SK-MEL-5 (cell line): ENCODE measurements around the gene RAB39A. TPM values are rescaled to one million over a fixed set of nuclear protein-coding genes. Genes with fewer than 3 reads are reported as not detected.

ENCODE experiments used
- DNase-seq: peaks from one replicate; pipeline ENCODE4 v3.0.0-alpha.2; 2016; ENCODE audit warnings: low read depth, low spot score
- in situ Hi-C: cut with HindIII; loops from 2 replicates; pipeline ENCODE4 v1.10.0; 2016; ENCODE audit warnings: low sequenced_read_pairs, high pct_unique_total_duplicates, low pct_unique_long_range_greater_than_20kb
- total RNA-seq: library from RNA; depleted of rRNA; stranded (reverse); fragments of >200 nt; shearing (Covaris generic); gene quantifications from 2 replicates; pipeline ENCODE4 v1.2.3, GENCODE V29; 2014

The RAB39A gene
- total RNA-seq, 1 experiment from 2014 or later = 4.5 TPM

DNA sequence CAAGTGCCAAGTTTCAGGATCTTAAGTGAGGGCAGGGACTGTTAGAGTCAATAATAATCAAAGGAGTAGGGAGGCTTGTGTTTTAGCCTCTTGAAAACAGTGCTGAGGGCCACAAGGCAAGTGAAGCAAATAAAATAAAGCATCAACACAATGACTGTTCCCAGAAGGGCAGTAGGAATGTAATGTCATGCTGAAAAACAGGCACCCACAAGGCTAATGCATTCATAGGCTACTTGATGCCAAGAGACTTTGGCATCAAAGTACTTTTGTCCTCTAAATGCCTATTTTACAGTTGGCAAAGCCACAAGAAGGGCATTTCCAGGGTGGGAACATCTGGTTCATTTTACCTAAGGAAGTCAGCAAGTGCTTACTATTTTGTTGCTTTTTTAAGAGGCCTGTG lies 22.9 kb downstream of the RAB39A start:
- DNase-seq = no peak
- in situ Hi-C loops = no loop called here

DNA sequence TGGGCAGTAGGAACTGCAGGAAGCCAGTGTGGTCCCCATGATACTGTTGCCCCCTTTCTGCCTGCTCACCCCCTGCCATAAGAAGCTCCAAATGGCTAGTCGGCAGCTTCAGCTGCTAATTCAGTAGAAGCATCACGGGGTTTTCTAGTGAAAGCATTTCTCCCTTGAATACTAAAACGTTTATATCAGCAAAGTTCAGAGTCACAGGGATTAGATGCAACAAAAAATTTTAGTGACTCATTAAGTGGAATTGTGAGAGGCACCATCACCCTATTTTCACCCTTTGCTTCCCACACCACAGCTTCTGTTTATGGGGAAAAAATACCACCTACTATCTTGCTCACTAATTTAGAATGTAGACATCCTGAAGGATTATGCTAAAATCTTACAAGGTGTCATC lies 25.2 kb downstream of the RAB39A start:
- in situ Hi-C loops = no loop called here
- DNase-seq = no peak

DNA sequence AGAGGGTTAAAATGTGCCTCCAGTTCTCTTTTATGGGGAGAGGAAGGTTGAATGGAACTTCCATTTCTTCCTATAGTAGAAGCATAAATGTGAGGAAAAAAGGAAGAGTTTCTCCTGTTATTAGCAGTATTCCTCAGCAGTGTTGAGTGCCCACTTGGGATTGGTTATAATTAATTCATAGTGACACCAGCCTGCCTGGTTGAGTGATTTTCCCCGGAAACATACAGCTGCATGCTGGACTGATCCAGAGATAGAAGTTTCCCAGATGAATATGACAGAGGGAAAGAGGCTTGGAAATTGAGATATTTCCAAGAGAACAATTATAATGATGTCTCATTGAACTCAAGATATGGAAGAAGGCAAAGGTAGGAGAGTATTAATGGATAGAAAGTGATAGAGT lies 28.3 kb downstream of the RAB39A start:
- in situ Hi-C loops = no loop called here
- no peak for DNase-seq

DNA sequence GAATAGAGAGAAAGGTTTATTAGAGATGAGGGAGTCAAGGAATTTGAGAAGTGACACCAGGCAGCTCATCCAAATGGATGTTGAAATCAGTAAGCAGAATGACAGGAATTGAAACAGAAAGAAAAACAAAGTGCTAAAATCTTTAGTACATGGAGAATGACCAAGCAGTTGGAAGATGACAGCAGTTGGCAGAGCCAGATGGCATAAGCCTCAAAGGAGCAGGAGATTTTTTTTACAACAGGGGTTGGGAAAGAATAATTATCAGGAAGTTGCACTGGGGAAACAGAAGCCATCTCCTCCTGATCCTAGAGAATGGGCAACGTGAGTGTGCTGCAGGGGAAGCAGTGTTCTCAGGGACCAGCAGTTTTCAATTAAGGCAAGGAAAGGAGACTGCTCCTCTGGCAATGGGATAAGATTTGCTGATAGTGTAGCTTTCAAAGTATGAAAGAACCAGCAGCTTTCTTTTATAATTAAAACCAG lies 28.9 kb downstream of the RAB39A start:
- no peak for DNase-seq
- in situ Hi-C loops = no loop called here

DNA sequence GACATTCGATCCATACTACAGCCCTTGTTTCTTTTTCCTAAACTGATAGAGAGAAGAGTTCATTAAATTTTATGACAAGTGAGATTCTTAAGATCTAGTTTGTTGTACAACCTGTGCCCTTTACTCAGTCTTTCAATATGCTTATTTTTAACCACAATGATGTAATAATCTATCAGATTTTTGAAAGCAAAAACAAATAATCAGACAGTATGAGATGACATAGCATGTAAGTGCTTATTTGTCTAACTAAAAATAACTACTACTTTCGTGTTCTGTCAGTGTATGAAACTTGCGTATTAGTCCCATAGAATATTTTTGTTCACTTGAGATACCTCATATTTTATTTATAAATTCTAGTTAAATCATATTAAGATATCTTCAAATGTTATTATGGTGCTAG lies 33.2 kb downstream of the RAB39A start:
- DNase-seq = no peak
- in situ Hi-C loops = no loop called here

DNA sequence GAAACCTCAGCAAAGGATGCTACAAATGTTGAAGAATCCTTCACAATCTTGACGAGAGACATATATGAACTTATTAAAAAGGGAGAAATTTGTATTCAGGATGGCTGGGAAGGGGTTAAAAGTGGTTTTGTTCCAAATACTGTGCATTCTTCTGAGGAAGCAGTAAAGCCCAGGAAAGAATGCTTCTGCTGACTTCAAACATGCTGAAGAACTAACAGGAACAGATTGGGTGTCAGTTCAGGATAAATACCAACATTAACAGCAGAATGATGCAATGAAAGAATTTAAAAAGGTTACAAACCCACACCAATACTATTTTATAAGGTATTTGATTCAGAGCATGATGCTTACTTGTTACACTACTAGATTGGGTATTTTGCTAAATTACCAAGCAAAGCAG lies 33.9 kb downstream of the RAB39A start:
- no peak for DNase-seq
- in situ Hi-C loops = no loop called here

DNA sequence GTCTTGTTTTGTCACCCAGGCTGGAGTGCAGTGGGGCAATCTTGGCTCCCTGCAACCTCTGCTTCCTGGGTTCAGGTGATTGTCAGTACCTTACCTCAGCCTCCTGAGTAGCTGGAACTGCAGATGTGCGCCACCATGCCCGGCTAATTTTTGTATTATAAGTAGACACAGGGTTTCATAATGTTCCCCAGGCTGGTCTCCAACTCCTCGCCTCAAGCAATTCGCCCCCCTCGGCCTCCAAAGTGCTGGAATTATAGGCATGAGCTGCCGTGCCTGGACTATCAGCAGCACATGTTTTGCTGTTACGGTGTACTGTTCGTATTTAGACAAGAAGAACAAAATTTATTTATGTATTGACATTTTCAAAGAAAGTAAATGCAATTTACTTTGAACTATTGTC lies 34.8 kb downstream of the RAB39A start:
- in situ Hi-C loops = no loop called here
- no peak for DNase-seq

DNA sequence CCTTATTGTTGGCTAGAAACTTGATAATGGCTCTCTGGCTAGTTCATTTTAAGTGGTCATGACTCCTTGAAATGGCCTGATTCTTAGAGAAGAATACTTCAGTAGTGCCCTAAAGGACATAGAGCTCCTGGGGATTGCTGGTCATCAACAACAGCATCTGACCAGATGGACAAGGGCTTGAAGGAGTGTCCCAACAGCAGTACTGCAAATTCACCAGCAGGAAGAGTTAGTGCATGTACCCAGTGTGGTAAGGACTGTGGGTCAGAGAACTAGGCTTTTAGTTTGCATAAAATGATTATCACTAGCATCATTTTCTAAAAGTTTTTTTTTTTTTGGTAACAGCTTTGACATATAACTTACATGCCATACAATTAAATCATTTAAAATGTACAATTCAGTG lies 41.0 kb downstream of the RAB39A start:
- peak; percentile 22 for DNase-seq
- in situ Hi-C loops = no loop called here

DNA sequence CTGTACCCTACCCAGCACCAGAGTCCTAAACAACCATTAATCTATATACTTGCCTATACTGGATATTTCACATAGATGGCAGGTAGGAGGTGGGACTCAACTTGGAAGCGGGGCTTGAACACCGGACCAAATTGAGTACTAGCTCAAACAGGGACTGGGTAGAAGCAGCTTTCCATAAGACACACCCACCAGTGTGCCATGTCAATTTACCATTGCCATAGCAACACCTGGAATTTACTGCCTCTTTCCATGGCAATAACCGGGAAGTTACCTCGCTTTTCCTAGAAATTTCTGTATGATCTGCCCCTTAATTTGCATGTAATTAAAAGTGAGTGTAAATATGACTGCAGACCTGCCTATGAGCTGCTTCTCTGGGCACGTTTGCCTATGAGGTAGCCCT lies 41.8 kb downstream of the RAB39A start:
- no peak for DNase-seq
- in situ Hi-C loops = no loop called here

DNA sequence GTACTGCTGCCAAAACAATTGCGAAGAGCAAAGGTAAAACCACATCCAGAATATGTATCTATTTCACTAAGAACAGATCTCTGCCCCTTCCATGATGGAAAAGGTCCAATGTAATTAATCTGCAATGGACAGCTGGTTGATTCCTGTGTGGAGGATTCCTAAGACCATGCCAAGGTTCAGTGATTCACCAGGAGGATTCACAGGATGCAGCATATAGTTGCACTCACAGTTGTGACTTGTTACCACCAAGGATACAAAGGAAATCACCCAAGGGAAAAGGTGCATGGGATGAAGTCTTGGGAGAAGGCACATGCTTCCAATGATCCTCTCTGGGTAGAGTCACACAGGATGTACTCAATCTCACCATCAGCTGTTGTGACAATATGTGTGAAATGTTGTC lies 45.4 kb downstream of the RAB39A start:
- in situ Hi-C loops = no loop called here
- DNase-seq = no peak

DNA sequence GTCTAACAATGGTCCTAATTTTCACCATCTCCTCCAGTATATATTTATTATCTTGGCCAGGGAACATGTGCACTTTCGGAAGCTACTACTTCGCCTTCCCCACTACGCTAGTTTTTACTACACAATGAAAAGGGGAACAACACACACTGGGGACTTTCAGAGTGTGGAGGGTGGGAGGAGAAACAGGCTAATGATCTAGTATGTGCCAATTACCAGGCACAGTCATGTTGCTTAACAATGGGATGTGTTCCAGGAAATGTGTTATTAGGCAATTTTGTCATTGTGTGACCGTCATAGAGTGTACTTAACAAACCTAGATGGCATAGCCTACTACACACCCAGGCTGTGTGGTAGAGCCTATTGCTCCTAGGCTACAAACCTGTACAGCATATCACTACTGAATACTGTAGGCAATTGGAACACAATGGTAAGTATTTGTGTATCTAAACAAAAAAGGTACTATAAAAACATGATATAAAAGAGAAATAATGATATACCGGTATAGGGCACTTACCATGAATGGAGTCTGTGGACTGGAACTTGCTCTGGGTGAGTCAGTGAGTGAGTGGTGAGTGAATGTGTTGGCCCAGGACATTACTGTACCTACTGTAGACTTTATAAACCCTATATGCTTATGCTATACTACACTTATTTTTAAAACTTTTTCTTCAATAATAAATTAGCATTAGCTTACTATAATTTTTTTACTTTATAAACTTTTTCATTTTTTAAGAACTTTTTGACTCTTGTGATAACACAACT lies 60.3 kb downstream of the RAB39A start:
- in situ Hi-C loops = no loop called here
- no peak for DNase-seq

DNA sequence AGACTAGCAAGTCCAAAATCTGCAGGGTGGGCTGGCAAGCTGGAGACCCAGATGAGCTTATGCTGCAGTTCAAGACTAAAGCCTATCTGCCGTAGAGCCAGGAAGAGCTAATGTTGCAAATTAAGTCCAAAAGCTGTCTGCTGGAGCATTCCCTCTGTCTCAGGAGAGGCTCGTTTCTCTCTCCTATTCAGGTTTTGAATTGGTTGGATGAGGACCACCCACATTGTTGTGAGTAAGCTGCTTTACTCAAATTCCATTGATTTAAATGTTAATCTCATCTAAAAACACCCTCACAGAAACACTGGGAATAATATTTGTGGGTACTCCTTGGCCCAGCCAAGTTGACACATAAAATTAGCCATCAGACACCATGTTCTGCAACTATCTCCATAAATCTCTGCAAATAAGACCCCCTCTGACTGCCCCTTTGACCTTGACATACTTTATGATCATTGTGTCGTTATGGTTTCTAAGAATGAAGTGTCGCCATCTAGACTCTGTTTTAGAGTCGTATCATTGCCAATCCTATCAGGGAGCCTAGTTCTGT lies 63.7 kb downstream of the RAB39A start:
- DNase-seq = no peak
- in situ Hi-C loops = no loop called here

DNA sequence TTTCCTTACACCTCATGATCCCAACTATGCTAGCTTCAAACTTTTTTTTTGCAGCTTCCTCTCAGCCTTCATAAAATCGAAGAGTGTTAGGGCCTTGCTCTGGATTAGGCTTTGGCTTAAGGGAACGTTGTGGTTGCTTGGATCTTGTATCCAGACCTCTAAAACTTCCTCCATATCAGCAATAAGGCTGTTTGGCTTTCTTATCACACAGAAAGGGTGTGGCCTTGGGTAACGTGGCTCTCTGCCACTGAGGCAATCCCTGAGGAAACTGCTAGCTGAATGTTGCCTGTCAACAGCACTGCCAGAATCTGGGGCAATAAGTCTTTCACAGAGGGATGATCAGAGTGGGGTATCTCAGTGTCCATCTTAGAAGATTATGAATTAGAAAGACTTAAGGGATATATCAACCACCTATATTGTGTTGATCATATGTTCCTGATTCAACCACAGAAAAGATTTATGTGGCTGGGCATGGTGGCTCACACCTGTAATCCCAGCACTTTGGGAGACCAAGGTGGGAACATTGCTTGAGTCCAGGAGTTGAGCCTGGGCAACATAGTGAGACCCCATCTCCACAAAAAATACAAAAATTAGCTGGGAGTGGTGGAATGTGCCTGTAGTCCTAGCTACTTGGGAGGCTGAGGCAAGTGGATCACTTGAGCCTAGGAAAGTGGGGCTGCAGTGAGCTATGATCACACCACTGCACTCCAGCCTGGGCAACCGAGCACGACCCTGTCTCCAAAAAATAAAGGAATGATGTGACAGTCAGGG lies 67.9 kb downstream of the RAB39A start:
- DNase-seq = no peak
- in situ Hi-C loops = no loop called here

DNA sequence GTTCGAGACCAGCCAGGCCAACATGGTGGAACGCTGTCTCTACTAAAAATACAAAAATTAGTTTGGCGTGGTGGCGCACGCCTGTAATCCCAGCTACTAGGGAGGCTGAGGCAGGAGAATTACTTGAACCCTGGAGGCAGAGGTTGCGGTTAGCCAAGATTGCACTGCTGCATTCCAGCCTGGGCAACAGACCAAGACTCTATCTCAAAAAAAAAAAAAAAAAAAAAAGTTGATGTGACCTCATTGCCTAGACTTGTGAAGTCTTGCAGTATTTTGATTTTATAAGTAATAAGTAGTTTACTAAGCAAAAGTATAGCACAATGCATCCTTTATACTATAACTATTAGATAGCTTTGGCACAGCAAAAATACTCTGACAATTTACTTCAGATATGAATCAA lies 70.5 kb downstream of the RAB39A start:
- no peak for DNase-seq
- in situ Hi-C loops = no loop called here

DNA sequence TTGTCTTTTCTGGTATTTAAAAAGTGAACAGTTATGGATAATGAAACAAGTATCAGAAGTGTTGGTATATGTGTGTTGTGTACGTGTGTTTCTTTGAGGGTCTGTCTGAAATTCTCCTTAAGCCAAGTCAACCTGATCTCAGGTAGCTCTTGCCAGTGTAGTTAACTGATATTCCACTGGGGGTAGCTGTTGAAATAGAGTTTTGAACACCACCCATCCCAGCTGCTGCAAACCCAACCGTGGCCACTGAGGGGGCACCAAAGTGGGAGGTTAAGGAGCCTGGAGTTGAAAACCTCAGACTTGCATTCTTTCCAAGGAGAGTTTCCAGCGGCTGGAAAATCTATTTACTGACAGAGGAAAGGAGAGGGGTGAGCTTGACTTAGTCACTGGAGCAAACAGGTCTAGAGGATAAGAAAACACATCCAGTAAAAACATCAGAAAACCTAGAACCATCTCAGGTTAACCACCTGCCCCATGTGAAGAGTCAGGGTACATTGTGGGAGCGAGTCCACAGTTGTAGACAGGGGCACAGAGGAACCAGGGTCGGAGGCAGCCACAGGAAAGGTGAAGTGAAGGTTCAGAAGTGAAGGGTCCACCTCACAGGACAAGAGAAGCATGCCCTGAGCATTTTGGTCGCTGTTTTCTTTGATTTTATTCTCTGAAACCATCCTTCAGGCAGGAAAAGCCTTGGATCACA lies 71.7 kb downstream of the RAB39A start:
- in situ Hi-C loops = no loop called here
- DNase-seq = peak; percentile 69

DNA sequence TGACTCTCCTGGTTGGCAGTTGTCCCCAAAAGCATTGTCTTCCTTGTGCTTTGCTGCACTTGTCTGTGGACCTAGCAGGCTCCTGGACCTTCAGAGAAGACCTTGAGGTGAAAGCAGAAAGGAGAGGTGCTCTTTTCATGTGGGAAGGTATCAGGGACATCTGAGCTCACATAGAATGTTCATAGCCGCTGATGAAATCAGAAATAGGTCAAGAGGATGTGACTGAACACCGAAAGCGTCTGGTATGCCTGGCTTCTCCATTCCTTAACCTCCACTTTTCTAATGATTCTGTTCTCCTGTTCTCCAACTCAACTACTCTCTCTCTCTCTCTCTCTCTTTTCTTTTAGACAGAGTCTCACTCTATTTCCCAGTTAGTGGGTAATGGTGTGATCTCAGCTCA lies 74.2 kb downstream of the RAB39A start:
- in situ Hi-C loops = no loop called here
- no peak for DNase-seq

DNA sequence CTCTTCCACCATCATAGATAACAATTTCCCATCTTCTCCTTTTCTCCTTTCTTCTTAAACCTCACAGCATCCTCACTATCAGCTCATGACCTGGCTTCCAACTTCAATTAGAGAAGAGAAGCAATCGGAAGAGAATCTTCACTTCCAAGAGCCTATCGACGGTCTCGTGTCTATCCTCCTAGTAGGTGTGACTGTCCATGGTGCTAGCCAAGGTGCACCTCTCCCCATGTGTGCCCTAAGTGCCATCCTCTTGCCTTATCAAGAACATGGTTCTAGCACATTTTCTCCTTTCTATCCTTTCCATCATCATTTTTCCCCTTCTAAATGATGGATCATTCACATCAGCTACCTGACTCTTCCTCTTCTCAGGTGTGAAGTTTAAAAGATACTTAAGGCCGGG lies 75.4 kb downstream of the RAB39A start:
- in situ Hi-C loops = no loop called here
- DNase-seq = no peak

DNA sequence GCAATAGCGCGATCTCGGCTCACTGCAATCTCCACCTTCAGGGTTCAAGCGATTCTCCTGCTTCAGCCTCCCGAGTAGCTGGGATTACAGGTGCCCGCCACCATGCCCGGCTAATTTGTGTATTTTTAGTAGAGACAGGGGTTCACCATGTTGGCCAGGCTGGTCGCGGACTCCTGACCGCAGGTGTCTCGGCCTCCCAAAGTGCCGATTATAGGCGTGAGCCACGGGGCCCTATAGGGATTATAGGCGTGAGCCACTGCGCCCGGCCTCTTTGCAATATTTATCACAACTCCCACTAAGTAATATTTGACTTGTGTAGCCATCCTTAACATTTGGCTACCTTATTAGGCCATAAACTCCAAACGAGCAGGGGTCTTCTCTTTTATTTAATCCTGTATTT lies 79.6 kb downstream of the RAB39A start:
- in situ Hi-C loops = no loop called here

More for the DNA sequence above, 79.6 kb downstream of the RAB39A start:
- no peak for DNase-seq
